A549 (cell line): Measurements from ENCODE around the gene NME2. TPM values are rescaled to one million over a fixed set of nuclear protein-coding genes. Genes with fewer than 3 reads are reported as not detected.

Source experiments
- ATAC-seq, 2 experiments: fragments of 200-7000 bp in 1 of 2; fragments of >200 bp in 1 of 2; cut with Nextera tagmentation in 1 of 2; cut with Tn5 transposase in 1 of 2; 3 replicates each; pipeline versions ENCODE4 v1.8.0 to v1.9.1; 2018 to 2020; ENCODE audit warnings: mild to moderate bottlenecking in 1 of 2, moderate library complexity in 1 of 2
- CTCF ChIA-PET: fragments of 300-600 bp; sonication (Branson Sonifier 250); formaldehyde crosslinking; extraction: SDS; loops from one replicate; lab custom pipeline; 2021; ENCODE audit warnings: antibody characterized with exemption, inconsistent platforms; lab: Yijun Ruan, JAX
- POLR2A ChIA-PET: fragments of 350-600 bp; formaldehyde crosslinking; extraction: SDS; loops from one replicate; lab custom pipeline; 2021; ENCODE audit warnings: antibody characterized with exemption, inconsistent platforms; lab: Yijun Ruan, JAX
- DNase-seq, 2 experiments: peaks; one replicate each; pipeline versions ENCODE4 v3.0.0 to v3.0.0-alpha.2; 2011 to 2016; ENCODE audit warnings: low read depth in 1 of 2, low spot score in 1 of 2
- FAIRE-seq: peaks from 2 replicates; lab custom pipeline; 2011; peaks lifted over from hg19 to GRCh38; lab: Jason Lieb, UNC
- H3K27ac ChIP-seq, 2 experiments: fragments of >200 bp; sonication (Bioruptor Twin); formaldehyde crosslinking; 3 replicates each; pipeline ENCODE4 v1.5.1; 2016 to 2017
- H3K4me1 ChIP-seq: fragments of >200 bp; sonication (Bioruptor Twin); formaldehyde crosslinking; 3 replicates; pipeline ENCODE4 v1.6.1; 2016
- H3K4me2 ChIP-seq: fragments of >200 bp; sonication (Bioruptor Twin); formaldehyde crosslinking; 3 replicates; pipeline ENCODE4 v1.6.1; 2016
- H3K4me3 ChIP-seq: fragments of >200 bp; sonication (Bioruptor Twin); formaldehyde crosslinking; 3 replicates; pipeline ENCODE4 v1.5.1; 2016
- H3K9me3 ChIP-seq: fragments of >200 bp; sonication (Bioruptor Twin); formaldehyde crosslinking; 3 replicates; pipeline ENCODE4 v1.6.1; 2016
- BHLHE40 ChIP-seq: IDR thresholded peaks from 2 replicates; pipeline ENCODE4 v1.6.1; 2012; ENCODE audit warnings: low read depth, low read length, inconsistent platforms
- CHD2 ChIP-seq: fragments of 150-350 bp; IDR thresholded peaks from 2 replicates; pipeline ENCODE4 v1.6.1; 2014; ENCODE audit warnings: low read length; ENCODE audit not compliant: partially characterized antibody
- CHD4 ChIP-seq: fragments of 200-600 bp; sonication (generic); IDR thresholded peaks from 2 replicates; pipeline ENCODE4 v1.6.1; 2016; ENCODE audit warnings: antibody characterized with exemption, mild to moderate bottlenecking, borderline replicate concordance
- EHF ChIP-seq: fragments of 250-450 bp; sonication (Bioruptor Pico); IDR thresholded peaks from 2 replicates; pipeline ENCODE4 v1.5.0; 2020; ENCODE audit warnings: mild to moderate bottlenecking
- EHMT2 ChIP-seq: fragments of 200-600 bp; sonication (generic); IDR thresholded peaks from 2 replicates; pipeline ENCODE4 v1.6.1; 2016; ENCODE audit warnings: antibody characterized with exemption, low read depth, mild to moderate bottlenecking, moderate library complexity
- EP300 ChIP-seq, 2 experiments: fragments of >200 bp; sonication (Bioruptor Twin); formaldehyde crosslinking; IDR thresholded peaks; 2 replicates in 1 of 2; 3 replicates in 1 of 2; pipeline ENCODE4 v1.6.1; 2016 to 2017
- ESRRA ChIP-seq: fragments of 150-350 bp; IDR thresholded peaks from 2 replicates; pipeline ENCODE4 v1.6.1; 2014; ENCODE audit warnings: mild to moderate bottlenecking, low read length, borderline replicate concordance
- GATA3 ChIP-seq: IDR thresholded peaks from 2 replicates; pipeline ENCODE4 v1.6.1; 2012; ENCODE audit warnings: borderline replicate concordance
- HDAC2 ChIP-seq: fragments of 200-600 bp; sonication (generic); IDR thresholded peaks from 2 replicates; pipeline ENCODE4 v1.6.1; 2016
- HEYL ChIP-seq: fragments of 250-450 bp; sonication (Bioruptor Pico); IDR thresholded peaks from 2 replicates; pipeline ENCODE4 v1.8.0; 2021; ENCODE audit warnings: mild to moderate bottlenecking, moderate library complexity
- HOXB13 ChIP-seq: fragments of 250-450 bp; sonication (Bioruptor Pico); IDR thresholded peaks from 2 replicates; pipeline ENCODE4 v1.5.0; 2020; ENCODE audit warnings: low read depth, mild to moderate bottlenecking, moderate library complexity
- HOXB5 ChIP-seq: fragments of 250-450 bp; sonication (Bioruptor Pico); IDR thresholded peaks from 2 replicates; pipeline ENCODE4 v1.5.0; 2020; ENCODE audit warnings: mild to moderate bottlenecking, moderate library complexity
- JUN ChIP-seq, 2 experiments: fragments of >200 bp; sonication (Bioruptor Twin); formaldehyde crosslinking; IDR thresholded peaks; 2 replicates in 1 of 2; 3 replicates in 1 of 2; pipeline ENCODE4 v1.6.1; 2016 to 2017
- KDM5A ChIP-seq: fragments of 200-600 bp; sonication (generic); IDR thresholded peaks from 2 replicates; pipeline ENCODE4 v1.6.1; 2016; ENCODE audit warnings: antibody characterized with exemption, mild to moderate bottlenecking
- NFE2L2 ChIP-seq: fragments of 150-350 bp; conservative IDR thresholded peaks from 2 replicates; pipeline ENCODE4 v1.6.1; 2014; ENCODE audit warnings: low read length
- NPAS2 ChIP-seq: fragments of 250-450 bp; sonication (Bioruptor Pico); IDR thresholded peaks from 2 replicates; pipeline ENCODE4 v1.8.0; 2022; ENCODE audit warnings: mild to moderate bottlenecking, moderate library complexity, borderline replicate concordance
- NR3C1 ChIP-seq: fragments of >200 bp; sonication (Bioruptor Twin); formaldehyde crosslinking; IDR thresholded peaks from 3 replicates; pipeline ENCODE4 v1.6.1; 2017
- RAD21 ChIP-seq, 2 experiments: fragments of >200 bp in 1 of 2; sonication (Bioruptor Twin) in 1 of 2; formaldehyde crosslinking in 1 of 2; IDR thresholded peaks in 1 of 2; conservative IDR thresholded peaks in 1 of 2; 2 replicates in 1 of 2; 3 replicates in 1 of 2; pipeline ENCODE4 v1.6.1; 2012 to 2018; ENCODE audit warnings: inconsistent platforms in 1 of 2
- RARB ChIP-seq: fragments of 250-450 bp; sonication (Bioruptor Pico); IDR thresholded peaks from 2 replicates; pipeline ENCODE4 v1.8.0; 2021; ENCODE audit warnings: mild to moderate bottlenecking, moderate library complexity
- RFX5 ChIP-seq: fragments of 450-650 bp; IDR thresholded peaks from 2 replicates; pipeline ENCODE4 v1.7.1; 2014; ENCODE audit warnings: antibody characterized with exemption, mild to moderate bottlenecking, moderate library complexity
- RNF2 ChIP-seq: fragments of 200-600 bp; sonication (generic); IDR thresholded peaks from 2 replicates; pipeline ENCODE4 v1.6.1; 2016; ENCODE audit warnings: low read depth, mild to moderate bottlenecking, antibody characterized with exemption, moderate library complexity, borderline replicate concordance
- SMC3 ChIP-seq: fragments of >200 bp; sonication (Bioruptor Twin); formaldehyde crosslinking; IDR thresholded peaks from 3 replicates; pipeline ENCODE4 v1.6.1; 2018; ENCODE audit warnings: inconsistent platforms
- TFCP2L1 ChIP-seq: fragments of 250-450 bp; sonication (Bioruptor Pico); IDR thresholded peaks from 2 replicates; pipeline ENCODE4 v1.5.0; 2021; ENCODE audit warnings: mild to moderate bottlenecking
- TP53 ChIP-seq: fragments of 250-450 bp; sonication (Bioruptor Pico); IDR thresholded peaks from 2 replicates; pipeline ENCODE4 v1.5.0; 2021; ENCODE audit warnings: mild to moderate bottlenecking, moderate library complexity
- ZNF302 ChIP-seq: fragments of 250-450 bp; sonication (Bioruptor Pico); IDR thresholded peaks from 2 replicates; pipeline ENCODE4 v1.9.0; 2021; ENCODE audit warnings: inconsistent platforms, mild to moderate bottlenecking, moderate library complexity
- WGBS: methylation state at CpG from one replicate; pipeline ENCODE4 v1.1.6; 2017; ENCODE audit errors: missing lambda C conversion rate; 5-methylcytosine and 5-hydroxymethylcytosine counted together
- polyA plus RNA-seq, 4 experiments: library from polyadenylated mRNA; depleted of rRNA in 3 of 4; stranded (reverse); fragments of >200 nt; fragmentation: RNase III in 1 of 4; extraction: RNeasy Plus Mini Kit Qiagen cat#74134 plus additional on column Dnase treatment in 1 of 4; gene quantifications; 2 replicates in 3 of 4; 3 replicates in 1 of 4; pipeline ENCODE4 v1.2.3, GENCODE V29; 2011 to 2017
- TF ChIP-seq, protein P1 (sequence below): fragments of >200 bp; sonication (Bioruptor Twin); formaldehyde crosslinking; IDR thresholded peaks from 3 replicates; pipeline ENCODE4 v1.5.1; 2016
- TF ChIP-seq, protein P2 (sequence below): fragments of >200 bp; sonication (Bioruptor Twin); formaldehyde crosslinking; IDR thresholded peaks from 2 replicates; pipeline ENCODE4 v1.6.1; 2016
- TF ChIP-seq, protein P3 (sequence below): fragments of 150-350 bp; IDR thresholded peaks from 2 replicates; pipeline ENCODE4 v1.6.1; 2014; ENCODE audit warnings: low read depth, mild to moderate bottlenecking, low read length
- TF ChIP-seq, protein P4 (sequence below): fragments of 450-650 bp; IDR thresholded peaks from 2 replicates; pipeline ENCODE4 v1.6.1; 2014; ENCODE audit warnings: antibody characterized with exemption
- TF ChIP-seq, protein P5 (sequence below): fragments of >200 bp; sonication (Bioruptor Twin); formaldehyde crosslinking; IDR thresholded peaks from 3 replicates; pipeline ENCODE4 v1.6.1; 2016
- TF ChIP-seq, protein P6 (sequence below): IDR thresholded peaks from 2 replicates; pipeline ENCODE4 v1.6.1; 2012

The NME2 gene
- polyA plus RNA-seq, 2 of the 4 experiments (the other 2 are of a cell fraction) = 1,425 to 1,862 TPM

DNA sequence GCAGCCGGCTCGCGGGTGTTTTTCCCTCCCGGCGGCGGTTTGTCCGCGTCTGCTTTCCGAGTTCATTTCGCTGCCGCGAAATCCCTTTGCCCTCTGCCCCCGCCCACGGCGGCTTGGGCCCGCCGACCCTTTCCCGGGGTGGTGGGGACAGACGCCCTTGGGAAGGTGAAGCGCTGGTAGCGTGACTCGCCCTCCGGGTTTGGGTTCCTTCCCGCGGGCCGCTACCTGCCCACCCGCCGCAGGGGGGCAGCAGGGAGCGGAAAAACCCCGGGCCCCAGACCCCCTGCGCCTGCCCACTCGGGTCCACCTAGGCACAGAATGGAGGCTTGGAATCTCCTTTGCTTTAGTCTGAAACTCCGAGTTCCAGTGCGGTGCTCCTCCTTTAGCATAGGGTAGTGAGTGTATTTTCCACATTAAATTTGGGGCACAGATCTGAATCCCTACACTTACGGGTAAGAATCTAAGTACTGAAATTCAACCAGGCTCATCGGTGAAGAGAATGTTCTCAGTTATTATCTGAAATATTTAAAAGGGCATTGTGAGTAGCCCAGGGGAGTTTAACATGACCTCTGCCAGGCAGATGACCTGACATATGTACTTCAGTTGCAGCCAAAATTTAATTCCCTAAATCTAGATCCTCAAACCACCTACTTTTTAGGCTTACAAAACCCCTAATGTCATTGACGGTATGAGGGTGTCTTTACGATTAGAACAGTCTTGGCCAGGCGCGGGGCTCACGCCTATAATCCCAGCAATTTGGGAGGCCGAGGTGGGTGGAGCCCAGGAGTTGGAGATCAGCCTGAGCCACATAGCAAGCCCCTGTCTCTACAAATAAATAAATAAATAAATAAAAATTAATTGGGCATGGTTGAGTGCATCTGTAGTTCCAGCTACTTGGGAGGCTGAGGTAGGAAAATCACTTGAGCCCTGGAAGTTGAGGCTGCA, 1.0 kb downstream of the NME2 start:
- H3K4me1 ChIP-seq = peaks cover 21% of the 10 kb centered on the region
- peak; percentile 40 to 67 for ATAC-seq
- no peak for FAIRE-seq
- TF ChIP-seq, protein P1, sequence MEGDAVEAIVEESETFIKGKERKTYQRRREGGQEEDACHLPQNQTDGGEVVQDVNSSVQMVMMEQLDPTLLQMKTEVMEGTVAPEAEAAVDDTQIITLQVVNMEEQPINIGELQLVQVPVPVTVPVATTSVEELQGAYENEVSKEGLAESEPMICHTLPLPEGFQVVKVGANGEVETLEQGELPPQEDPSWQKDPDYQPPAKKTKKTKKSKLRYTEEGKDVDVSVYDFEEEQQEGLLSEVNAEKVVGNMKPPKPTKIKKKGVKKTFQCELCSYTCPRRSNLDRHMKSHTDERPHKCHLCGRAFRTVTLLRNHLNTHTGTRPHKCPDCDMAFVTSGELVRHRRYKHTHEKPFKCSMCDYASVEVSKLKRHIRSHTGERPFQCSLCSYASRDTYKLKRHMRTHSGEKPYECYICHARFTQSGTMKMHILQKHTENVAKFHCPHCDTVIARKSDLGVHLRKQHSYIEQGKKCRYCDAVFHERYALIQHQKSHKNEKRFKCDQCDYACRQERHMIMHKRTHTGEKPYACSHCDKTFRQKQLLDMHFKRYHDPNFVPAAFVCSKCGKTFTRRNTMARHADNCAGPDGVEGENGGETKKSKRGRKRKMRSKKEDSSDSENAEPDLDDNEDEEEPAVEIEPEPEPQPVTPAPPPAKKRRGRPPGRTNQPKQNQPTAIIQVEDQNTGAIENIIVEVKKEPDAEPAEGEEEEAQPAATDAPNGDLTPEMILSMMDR = peak; percentile 86
- TF ChIP-seq CHD2 (no peak), TFCP2L1 (CRISPR knock-in tag) (peak; percentile 74; the same call in 1 of the 2 replicates), RFX5 (no peak), NR3C1 (no peak), BHLHE40 (0 out of 2 replicates have a peak, but pooled peaks have one; percentile 4), RAD21 (conservative IDR thresholded peaks at IDR 0.05 in 1 of 2, IDR thresholded peaks at IDR 0.05 in 1 of 2) (peak in 1 of 2 experiments; percentile 31; a peak in 1 of 5 replicates), TP53 (no peak), NPAS2 (CRISPR knock-in tag) (no peak), HOXB5 (CRISPR knock-in tag) (peak; percentile 1; the same call in 1 of the 2 replicates), HEYL (CRISPR knock-in tag) (no peak), ZNF302 (CRISPR knock-in tag) (no peak), HOXB13 (CRISPR knock-in tag) (no peak), RARB (CRISPR knock-in tag) (no peak), SMC3 (peak; percentile 48; the same call in 2 of the 3 replicates), JUN (IDR thresholded peaks at IDR 0.05) (no peak; a peak in 1 of 5 replicates), EP300 (IDR thresholded peaks at IDR 0.05) (no peak), CHD4 (no peak)
- TF ChIP-seq, protein P2, sequence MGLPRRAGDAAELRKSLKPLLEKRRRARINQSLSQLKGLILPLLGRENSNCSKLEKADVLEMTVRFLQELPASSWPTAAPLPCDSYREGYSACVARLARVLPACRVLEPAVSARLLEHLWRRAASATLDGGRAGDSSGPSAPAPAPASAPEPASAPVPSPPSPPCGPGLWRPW = no peak
- TF ChIP-seq, protein P3, sequence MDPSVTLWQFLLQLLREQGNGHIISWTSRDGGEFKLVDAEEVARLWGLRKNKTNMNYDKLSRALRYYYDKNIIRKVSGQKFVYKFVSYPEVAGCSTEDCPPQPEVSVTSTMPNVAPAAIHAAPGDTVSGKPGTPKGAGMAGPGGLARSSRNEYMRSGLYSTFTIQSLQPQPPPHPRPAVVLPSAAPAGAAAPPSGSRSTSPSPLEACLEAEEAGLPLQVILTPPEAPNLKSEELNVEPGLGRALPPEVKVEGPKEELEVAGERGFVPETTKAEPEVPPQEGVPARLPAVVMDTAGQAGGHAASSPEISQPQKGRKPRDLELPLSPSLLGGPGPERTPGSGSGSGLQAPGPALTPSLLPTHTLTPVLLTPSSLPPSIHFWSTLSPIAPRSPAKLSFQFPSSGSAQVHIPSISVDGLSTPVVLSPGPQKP = no peak
- TF ChIP-seq, protein P4, sequence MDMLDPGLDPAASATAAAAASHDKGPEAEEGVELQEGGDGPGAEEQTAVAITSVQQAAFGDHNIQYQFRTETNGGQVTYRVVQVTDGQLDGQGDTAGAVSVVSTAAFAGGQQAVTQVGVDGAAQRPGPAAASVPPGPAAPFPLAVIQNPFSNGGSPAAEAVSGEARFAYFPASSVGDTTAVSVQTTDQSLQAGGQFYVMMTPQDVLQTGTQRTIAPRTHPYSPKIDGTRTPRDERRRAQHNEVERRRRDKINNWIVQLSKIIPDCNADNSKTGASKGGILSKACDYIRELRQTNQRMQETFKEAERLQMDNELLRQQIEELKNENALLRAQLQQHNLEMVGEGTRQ = no peak
- TF ChIP-seq, all 56 proteins: peak for 6
- Histone ChIP-seq H3K4me3 (peak overlapping the region; percentile 88), H3K4me2 (peak overlapping the region; percentile 96), H3K27ac (peak overlapping the region; percentile 94), H3K9me3 (no peaks in the 10 kb centered on the region)
- ChIA-PET CTCF (interaction anchor here (0.7 to 3.3 kb wide), 6 partner anchors 11 to 674 kb away, joined by 3 to 20 read pairs (median 5); partner anchors contain the start of gene SPAG9), POLR2A (interaction anchor here (2.0 kb wide), 1 partner anchor 14 kb away, joined by 10 read pairs; the partner anchor contains the start of gene NME1)
- peak; percentile 62 to 95 for DNase-seq
- 9% methylated on average over 42 of the region's 42 CpGs for WGBS

DNA sequence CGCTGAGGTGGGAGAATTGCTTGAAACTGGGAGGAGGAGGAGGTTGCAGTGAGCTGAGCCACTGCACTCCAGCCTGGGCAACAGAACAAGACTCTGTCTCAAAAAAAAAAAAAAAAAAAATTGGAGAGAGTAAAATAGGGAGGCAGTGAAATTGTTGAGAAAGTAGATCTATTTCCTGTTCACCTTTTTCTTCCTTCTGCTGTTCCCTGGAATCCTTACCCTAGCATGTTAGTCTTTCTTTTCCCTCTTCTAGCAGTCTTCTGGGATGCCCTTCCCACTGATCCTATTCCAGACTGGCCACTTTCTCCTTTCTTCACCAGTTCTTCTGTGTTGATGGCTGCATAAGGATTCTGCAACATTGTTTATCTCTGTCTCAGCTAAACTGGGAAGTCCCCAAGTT, 3.1 kb downstream of the NME2 start:
- DNase-seq (no peak), FAIRE-seq (no peak), ATAC-seq (no peak)
- Histone ChIP-seq H3K9me3 (no peaks in the 10 kb centered on the region), H3K4me3 (no peak overlapping the region), H3K27ac (no peak overlapping the region), H3K4me2 (no peak overlapping the region), H3K4me1 (peaks cover 21% of the 10 kb centered on the region)
- 100% methylated on average over 1 of the region's 1 CpG for WGBS
- ChIA-PET CTCF (interaction anchor here (0.7 to 2.1 kb wide), 6 partner anchors 11 to 168 kb away, joined by 3 to 5 read pairs (median 3); partner anchors contain the start of gene NME1), POLR2A (no interaction called here)
- TF ChIP-seq TP53 (no peak), EHF (no peak), GATA3 (no peak), KDM5A (no peak), ESRRA (no peak), RNF2 (no peak), EHMT2 (no peak), NFE2L2 (no peak), HDAC2 (no peak)
- TF ChIP-seq, protein P5, sequence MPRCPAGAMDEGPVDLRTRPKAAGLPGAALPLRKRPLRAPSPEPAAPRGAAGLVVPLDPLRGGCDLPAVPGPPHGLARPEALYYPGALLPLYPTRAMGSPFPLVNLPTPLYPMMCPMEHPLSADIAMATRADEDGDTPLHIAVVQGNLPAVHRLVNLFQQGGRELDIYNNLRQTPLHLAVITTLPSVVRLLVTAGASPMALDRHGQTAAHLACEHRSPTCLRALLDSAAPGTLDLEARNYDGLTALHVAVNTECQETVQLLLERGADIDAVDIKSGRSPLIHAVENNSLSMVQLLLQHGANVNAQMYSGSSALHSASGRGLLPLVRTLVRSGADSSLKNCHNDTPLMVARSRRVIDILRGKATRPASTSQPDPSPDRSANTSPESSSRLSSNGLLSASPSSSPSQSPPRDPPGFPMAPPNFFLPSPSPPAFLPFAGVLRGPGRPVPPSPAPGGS = no peak
- TF ChIP-seq, protein P6, sequence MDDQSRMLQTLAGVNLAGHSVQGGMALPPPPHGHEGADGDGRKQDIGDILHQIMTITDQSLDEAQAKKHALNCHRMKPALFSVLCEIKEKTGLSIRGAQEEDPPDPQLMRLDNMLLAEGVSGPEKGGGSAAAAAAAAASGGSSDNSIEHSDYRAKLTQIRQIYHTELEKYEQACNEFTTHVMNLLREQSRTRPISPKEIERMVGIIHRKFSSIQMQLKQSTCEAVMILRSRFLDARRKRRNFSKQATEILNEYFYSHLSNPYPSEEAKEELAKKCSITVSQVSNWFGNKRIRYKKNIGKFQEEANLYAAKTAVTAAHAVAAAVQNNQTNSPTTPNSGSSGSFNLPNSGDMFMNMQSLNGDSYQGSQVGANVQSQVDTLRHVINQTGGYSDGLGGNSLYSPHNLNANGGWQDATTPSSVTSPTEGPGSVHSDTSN = no peak
